Fibroblast of pulmonary artery (primary cell): ENCODE measurements around the gene PDE1A.

Experiments used
- DNase-seq: peaks from one replicate; pipeline ENCODE4 v3.0.0-alpha.2; 2010; ENCODE audit warnings: low read depth
- H3K4me3 ChIP-seq: replicated peaks from 2 replicates; pipeline ENCODE4 v1.5.1; 2011; ENCODE audit warnings: low read depth, mild to moderate bottlenecking, control low read depth, low read length, moderate library complexity
- TF ChIP-seq, protein P1 (sequence below): IDR thresholded peaks from 2 replicates; pipeline ENCODE4 v1.5.1; 2011; ENCODE audit warnings: mild to moderate bottlenecking, control low read depth, low read length, inconsistent platforms; ENCODE audit errors: missing control alignments

PDE1A gene

GRCh38 chr2:182426918-182427240 lies at the start of gene PDE1A:
TSS of gene PDE1A (minus strand) at chr2:182427036.
- DNase-seq = no peak
- peak within 1 kb of the TSS; percentile 36 for H3K4me3 ChIP-seq
- TF ChIP-seq, protein P1, sequence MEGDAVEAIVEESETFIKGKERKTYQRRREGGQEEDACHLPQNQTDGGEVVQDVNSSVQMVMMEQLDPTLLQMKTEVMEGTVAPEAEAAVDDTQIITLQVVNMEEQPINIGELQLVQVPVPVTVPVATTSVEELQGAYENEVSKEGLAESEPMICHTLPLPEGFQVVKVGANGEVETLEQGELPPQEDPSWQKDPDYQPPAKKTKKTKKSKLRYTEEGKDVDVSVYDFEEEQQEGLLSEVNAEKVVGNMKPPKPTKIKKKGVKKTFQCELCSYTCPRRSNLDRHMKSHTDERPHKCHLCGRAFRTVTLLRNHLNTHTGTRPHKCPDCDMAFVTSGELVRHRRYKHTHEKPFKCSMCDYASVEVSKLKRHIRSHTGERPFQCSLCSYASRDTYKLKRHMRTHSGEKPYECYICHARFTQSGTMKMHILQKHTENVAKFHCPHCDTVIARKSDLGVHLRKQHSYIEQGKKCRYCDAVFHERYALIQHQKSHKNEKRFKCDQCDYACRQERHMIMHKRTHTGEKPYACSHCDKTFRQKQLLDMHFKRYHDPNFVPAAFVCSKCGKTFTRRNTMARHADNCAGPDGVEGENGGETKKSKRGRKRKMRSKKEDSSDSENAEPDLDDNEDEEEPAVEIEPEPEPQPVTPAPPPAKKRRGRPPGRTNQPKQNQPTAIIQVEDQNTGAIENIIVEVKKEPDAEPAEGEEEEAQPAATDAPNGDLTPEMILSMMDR = no peak

DNA sequence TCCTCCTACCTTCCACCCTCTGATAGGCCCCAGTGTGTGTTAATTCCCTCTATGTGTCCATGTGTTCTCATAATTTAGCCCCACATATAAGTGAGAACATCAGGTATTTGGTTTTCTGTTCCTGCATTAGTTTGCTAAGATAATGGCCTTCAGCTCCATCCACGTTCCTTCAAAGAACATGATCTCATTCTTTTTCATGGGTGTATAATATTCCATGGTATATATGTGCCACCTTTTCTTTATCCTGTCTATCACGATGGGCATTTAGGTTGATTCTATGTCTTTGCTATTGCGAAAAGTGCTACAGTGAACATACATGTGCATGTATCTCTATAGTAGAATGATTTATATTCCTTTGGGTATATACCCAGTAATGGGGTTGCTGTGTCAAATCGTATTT lies 46.8 kb upstream of the PDE1A start:
- TF ChIP-seq, protein P1 = no peak
- H3K4me3 ChIP-seq = no peak overlapping the region

DNA sequence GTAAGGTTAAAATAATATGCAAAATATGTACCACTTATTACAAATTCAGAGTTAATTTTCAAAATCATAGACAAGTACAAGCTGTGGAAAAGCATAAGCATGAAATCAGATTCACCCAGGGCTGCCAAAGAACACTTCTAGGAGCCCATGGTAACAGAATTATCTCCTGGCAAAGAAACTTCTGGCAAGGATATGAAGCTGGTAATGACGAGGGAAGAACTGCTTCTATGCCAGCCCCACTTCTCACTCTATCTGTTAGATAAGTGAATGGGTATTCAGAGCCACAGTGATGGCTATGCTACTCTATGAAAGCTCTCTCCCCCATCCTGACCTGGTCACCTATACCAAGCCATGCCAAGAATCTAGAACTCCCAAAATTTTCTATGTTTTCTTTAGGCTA lies 36.9 kb upstream of the PDE1A start:
- H3K4me3 ChIP-seq = no peak overlapping the region
- peak; percentile 22 for DNase-seq
- TF ChIP-seq, protein P1 = no peak

More for the DNA sequence above, 46.8 kb upstream of the PDE1A start:
- DNase-seq = no peak

GRCh38 chr2:182456784-182457183 lies 29.9 kb upstream of the PDE1A start:
- no peak overlapping the region for H3K4me3 ChIP-seq
- DNase-seq = peak; percentile 53
- TF ChIP-seq, protein P1 = no peak

DNA sequence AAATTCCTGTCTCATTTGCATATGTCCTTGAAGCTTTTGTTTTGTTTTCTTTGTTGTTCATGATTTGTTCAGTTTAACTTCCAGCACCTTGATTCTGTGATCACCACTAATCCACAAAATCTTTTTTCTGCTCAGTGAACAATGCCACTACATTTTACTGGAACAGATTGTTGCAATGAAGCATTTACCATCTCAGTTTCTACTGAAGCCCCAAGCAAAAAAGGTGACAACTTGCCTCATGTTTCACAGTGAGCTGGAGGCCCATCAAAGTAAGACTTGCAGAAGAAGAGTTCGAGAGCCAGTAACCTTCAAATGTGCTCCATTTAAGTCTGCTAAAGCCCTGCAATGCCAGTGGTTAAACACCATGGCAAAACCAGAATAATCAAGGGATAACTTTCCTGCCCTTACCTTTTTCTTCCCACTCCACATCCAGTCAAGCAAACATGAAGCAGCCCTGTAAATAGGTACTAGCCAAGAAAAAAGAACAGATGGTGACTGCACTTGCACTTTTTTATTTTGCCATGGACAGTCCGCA lies 25.7 kb upstream of the PDE1A start:
- no peak for DNase-seq
- no peak overlapping the region for H3K4me3 ChIP-seq
- TF ChIP-seq, protein P1 = no peak

- TF ChIP-seq, protein P1 = no peak
- DNase-seq = no peak
Measured at GRCh38 chr2:182448371-182448770, 21.5 kb upstream of the PDE1A start.

GRCh38 chr2:182447863-182448262 lies 21.0 kb upstream of the PDE1A start:
- DNase-seq = peak; percentile 90
- no peak overlapping the region for H3K4me3 ChIP-seq
- TF ChIP-seq, protein P1 = no peak

More at GRCh38 chr2:182448371-182448770, 21.5 kb upstream of the PDE1A start:
- H3K4me3 ChIP-seq = no peak overlapping the region
